Skeletal muscle cell (primary cell): ENCODE data around the gene DHRS7.

ENCODE experiments used
- DNase-seq: peaks from one replicate; pipeline ENCODE4 v3.0.0-alpha.2; 2010; ENCODE audit warnings: low read depth
- H3K4me3 ChIP-seq: 2 replicates; pipeline ENCODE4 v1.5.1; 2011; ENCODE audit warnings: low read depth, mild to moderate bottlenecking, control low read depth, low read length, moderate library complexity

The DHRS7 gene, protein sequence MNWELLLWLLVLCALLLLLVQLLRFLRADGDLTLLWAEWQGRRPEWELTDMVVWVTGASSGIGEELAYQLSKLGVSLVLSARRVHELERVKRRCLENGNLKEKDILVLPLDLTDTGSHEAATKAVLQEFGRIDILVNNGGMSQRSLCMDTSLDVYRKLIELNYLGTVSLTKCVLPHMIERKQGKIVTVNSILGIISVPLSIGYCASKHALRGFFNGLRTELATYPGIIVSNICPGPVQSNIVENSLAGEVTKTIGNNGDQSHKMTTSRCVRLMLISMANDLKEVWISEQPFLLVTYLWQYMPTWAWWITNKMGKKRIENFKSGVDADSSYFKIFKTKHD

GRCh38 chr14:60164712-60165546, at the start of gene DHRS7:
Gene DHRS7, minus strand, starts transcription at chr14:60165398. Its CDS starts 89 bp downstream, at chr14:60165309.
- peak; percentile 24 for DNase-seq

DNA sequence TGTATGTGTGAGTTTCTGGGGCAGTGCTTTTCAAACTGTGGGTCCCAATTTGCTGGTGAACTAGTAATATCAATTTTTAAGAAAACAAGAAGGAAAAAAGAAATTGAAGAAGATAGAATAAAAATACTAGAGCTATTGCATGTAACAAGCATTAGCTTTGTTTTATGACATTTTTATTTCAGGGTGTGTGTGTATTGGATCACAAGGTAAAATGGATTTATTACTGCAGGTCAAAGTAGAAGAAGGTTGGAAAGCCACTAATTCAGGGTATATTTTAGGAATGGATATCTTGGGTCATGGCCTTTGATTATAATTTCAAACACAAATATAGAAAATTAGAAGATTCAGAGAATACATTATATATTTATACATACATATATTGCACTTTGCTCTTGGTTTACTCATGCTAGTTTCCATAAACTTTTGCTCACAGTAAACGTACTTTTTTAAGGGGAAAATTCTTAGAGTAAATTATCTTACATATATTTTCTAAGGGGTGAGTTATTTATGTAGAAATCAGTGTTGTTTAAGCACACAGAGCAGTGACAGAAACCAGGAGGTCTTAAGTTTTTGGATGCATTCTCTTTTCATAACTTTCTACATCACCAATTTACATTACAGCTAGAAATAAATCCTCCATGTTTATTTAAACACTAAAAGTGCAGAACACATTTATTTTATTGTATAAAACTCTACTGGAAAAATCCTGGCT, 49.4 kb upstream of the DHRS7 start:
- no peak for DNase-seq
- H3K4me3 ChIP-seq, result no peak overlapping the region

More at GRCh38 chr14:60164712-60165546, at the start of gene DHRS7:
- H3K4me3 ChIP-seq, result peak within 1 kb of the TSS; percentile 92

DNA sequence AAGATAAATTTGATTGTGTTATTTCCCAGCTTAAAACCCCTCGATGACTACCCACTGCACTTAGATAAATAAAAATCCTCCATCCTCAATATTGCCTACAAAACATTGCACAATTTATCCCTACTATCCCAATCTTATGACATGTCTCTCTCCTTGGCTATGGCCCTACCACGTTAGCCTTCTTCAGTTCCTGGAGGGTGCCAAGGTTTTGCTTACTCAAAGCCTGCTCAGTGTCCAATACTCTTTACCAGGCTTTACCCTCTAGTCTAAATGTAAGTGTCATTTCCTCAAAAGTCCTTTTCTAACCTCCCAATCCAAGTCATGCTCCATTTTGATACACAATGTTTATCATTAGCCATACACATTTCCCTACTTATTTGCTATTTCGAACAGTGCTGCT, 48.8 kb upstream of the DHRS7 start:
- H3K4me3 ChIP-seq, result no peak overlapping the region
- DNase-seq, result no peak

DNA sequence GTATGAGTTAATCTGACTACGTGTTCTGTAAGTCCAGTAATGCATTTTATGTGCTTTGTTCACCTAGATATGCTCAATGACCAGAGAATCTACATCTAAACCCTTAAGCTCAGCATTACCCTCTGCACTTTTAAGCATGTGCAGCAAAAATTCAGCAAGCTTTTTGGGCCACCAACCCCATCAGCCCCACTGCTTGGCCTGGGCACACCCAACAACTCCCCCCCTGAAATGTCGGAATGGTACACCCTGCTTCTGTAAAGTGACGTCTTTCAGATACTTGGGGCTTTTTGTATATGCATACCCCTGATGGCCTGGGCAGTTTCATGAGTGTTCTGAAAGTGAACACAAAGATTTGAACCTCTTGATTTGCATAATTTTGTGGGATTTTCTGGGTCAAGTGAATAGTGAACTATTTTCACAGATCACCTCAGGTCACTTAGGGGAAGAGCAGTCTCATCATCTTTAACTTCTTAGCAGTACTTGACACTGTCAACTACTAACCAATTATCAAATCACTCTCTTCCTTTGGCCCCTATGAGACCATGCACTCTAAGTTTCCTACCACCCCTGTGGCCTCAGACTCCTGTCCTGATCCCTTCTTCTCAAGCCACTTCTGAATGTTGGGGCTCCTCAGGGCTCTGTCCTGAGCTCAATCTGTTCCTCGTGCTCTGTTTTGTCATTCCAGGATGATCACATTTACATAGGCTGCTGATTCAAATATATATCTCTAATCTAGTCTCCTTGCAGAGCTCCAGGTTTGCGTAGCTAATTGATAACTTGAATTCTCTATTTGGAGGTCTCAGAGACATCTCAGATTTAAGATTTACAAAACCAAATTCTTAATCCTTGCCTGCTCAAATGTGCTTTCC, 47.5 kb upstream of the DHRS7 start:
- no peak for DNase-seq
- no peak overlapping the region for H3K4me3 ChIP-seq

DNA sequence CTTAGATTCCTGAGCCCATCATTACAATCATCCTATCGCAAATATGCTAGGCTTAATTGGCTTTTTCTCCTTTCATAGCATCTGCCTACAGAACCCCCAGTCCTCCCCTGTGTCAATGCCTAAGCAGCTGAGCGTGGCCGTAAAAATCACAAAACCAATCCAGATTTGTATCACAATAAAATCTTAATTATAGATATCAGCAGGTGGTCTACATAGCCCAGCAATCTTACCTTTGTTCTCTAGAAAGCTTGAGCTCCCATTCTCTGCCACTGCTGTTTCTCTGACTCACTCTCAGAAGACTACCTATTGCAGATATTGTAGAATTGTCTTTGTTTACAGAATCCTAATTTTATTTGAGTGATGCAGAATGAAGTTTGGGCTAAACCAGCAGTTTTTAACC, 46.0 kb upstream of the DHRS7 start:
- DNase-seq, result no peak
- H3K4me3 ChIP-seq, result no peak overlapping the region

GRCh38 chr14:60210703-60211102, 45.5 kb upstream of the DHRS7 start:
- no peak for DNase-seq
- no peak overlapping the region for H3K4me3 ChIP-seq

GRCh38 chr14:60206837-60207533, 41.8 kb upstream of the DHRS7 start:
- DNase-seq, result no peak
- no peak overlapping the region for H3K4me3 ChIP-seq

DNA sequence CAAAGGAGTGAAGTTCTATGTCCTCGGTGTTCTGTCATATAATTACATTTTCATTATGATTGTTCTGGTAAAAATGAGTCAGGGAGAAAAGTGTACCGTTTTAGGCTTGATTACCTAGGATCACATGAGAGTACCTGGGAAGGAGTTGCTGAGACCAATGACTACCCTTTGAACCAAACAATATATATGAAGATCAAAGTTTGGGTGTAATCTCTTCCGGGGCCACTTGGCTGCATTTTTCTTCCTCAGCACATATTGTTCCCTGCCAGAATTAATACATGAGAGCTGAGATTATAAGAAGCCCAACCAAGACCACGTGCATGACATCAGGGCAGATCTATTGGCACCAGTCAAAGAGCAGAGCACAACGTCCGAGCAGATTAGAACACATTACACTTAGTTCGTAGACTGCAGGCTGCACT, 41.1 kb upstream of the DHRS7 start:
- H3K4me3 ChIP-seq, result no peak overlapping the region
- no peak for DNase-seq

GRCh38 chr14:60204843-60205774, 39.9 kb upstream of the DHRS7 start:
- no peak for DNase-seq
- H3K4me3 ChIP-seq, result no peak overlapping the region

DNA sequence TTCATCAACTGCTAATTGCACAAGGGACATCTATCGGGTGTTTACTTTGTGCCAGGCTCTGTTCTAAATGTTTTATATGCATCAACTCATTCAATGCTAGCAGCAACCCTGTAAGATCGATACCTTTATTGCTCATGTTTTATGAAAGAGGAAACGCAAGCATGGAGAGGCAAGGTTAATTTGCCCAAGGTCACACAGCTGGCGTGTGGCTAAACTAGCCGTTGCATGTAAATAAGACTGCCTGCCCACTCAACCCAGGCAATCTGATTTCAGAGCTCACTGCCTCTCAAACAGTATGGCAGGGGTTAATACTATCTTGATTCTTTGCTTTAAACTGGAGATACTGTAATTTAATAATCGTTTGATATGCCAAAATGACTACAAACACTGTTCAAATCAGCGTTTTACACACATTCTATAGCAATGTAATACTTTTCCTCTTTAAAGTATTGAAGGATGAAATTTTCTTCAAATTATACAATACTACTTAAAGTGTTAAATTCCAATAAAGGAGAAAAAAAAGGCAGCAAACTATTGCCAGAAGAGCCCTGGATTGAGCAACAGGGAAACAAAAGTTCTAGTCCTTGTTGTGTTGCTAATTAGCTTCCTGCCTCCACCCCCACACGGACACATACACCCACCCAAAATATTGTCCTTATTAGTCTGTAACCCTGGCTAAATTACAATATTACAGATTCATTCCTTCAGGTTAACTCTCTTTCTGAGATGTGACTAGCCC, 39.1 kb upstream of the DHRS7 start:
- DNase-seq, result no peak
- no peak overlapping the region for H3K4me3 ChIP-seq

- DNase-seq, result no peak
- no peak overlapping the region for H3K4me3 ChIP-seq
These were observed 34.1 kb upstream of the DHRS7 start for GRCh38 chr14:60199321-60199720.

DNA sequence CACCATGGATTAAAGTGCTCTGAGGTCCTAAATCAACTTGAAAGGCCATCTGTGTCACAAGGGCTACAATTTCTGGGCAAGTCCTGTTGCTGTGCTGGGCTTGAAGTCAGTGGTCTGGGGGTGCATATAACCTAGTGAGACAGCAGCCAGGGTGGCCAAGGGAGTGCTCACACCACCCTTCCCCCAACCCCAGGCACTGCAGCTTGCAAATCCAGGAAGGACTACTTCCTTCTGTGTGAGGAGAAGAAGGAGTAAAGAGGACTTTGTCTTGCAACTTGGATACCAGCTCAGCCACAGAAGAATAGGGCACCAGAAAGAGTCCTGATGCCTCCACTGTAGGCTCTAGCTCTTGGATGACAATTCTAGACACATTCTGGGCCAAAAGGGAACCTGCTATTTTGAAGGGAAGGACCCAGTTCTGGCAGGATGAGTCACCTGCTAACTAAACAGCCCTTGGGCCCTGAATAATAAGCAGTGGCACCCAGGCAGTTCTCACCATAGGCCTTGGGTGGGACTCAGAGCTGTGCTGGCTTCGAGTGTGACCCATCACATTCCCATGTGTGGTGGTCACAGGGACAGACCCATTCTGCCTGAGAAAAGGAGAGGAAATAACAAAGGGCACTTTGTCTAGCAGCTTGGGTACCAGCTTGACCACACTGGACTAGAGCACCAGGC, 32.6 kb upstream of the DHRS7 start:
- no peak for DNase-seq
- no peak overlapping the region for H3K4me3 ChIP-seq

DNA sequence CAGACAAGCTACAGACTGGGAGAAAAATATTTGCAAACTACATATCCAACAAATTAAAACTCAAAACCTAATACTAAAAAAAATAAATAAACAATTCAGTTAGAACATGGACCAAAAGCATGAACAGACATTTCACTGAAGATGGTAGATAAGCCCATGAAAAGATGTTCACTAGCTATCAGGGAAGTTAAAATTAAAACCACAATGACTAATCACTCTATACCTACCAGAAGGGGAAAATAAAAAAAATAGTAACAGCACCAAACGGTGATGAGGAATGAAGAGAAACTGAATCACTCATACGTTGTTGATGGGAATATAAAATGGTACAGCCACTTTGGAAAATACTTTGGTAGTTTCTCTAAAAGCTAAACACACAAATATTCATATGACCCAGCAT, 31.1 kb upstream of the DHRS7 start:
- no peak for DNase-seq
- no peak overlapping the region for H3K4me3 ChIP-seq

DNA sequence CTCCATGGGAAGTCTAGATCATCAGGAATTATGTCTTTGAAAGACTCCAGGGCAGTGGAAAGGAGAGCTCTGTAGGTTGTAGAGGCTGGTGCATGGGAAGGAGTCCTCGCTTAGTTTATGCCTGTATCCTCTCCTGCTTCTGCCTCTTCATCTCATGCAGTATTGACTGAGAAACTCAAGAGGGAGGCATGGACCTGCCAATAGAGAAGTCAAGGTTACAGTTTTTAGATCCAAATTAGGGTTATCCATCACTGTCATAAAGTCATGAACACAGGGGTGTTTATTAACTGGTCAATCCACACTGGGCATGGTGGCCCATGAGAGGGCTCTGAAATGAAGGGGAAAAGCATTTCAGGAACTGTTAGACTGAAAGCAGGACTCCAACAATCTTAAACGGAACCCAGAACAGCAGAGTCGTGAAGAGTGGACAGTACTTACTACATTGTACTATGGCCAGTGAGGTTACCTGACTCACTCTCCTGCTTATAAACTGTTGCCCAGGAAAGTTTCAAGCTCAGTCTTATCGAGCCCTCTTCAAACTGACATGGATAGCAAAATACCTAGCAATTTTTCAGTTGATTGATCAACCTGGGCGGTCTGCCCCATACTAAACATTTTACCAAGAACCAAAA, 30.1 kb upstream of the DHRS7 start:
- no peak overlapping the region for H3K4me3 ChIP-seq
- no peak for DNase-seq

DNA sequence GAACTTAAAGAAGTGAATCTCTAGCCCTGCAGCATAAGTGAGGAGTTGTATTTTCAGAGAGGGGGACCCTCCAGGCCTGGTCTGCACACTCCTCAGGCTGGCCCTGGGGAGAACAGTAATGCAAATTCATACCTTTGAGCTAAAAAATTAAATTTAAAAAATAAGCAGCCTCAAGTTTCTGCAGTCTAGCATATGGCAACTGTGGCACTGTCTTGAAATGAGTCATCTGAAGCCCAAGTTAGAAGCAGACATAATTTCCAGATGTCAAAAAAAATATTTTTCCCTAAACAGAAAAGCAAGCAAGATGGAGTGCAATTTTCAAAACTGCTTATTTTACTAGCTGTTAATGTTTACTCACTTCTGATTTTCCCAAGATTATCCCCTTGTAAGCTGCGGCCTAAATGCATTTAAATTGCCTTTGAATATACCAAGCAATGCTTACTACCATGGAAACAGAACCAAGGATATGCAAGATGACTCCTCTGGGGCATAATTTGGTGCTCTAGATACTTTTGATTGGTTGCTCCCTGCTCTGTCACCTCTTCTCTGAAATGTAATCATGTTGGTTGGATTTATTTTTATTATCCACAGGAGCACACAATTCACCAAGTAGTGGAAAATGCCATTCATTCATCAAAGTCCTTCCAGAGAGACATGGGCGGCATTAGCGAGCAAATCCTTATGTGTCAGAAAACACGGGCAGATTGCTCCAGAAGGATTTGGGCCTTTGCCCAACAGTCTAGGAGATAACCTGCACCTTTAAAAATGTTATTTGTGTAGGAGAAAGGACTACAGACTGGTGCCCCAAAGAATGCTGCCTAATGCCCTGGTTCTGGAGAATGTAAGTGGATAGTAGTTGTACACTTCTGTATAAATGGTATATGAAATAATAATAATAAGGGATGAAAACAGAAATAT, 25.0 kb upstream of the DHRS7 start:
- no peak for DNase-seq
- H3K4me3 ChIP-seq, result no peak overlapping the region
